Measurements from ENCODE around the gene LIPG. TPM values are rescaled to one million over a fixed set of nuclear protein-coding genes. Genes with fewer than 3 reads are reported as not detected.
"Not testable (repeated sequence)": the region's sequence is repeated elsewhere in the genome, so short reads cannot be mapped to it uniquely, and the experiment has no call there.

Gene LIPG
- total RNA-seq, 4 donors from 2014 or later = 4.9 to 11.5 (median 6.9) TPM

GRCh38 chr18:49558356-49558755 is 3.5 kb upstream of the LIPG start:
- no peak for DNase-seq
- Histone ChIP-seq H3K4me3 (no peak overlapping the region), H3K36me3 (no peaks in the 10 kb centered on the region), H3K27ac (no peak overlapping the region), H3K27me3 (peaks cover 27% of the 10 kb centered on the region), H3K4me1 (peaks cover 9 to 40% (median 16%) of the 10 kb centered on the region in 4 donors), H3K9me3 (no peaks in the 10 kb centered on the region)
- intact Hi-C loops (cut with DNase I; ENCODE audit: low total_unique reads) (loop anchor here (10.0 kb wide), 1 partner anchor 226 kb away; no protein-coding TSS in a partner anchor), in situ Hi-C loops (cut with MboI; ENCODE audit: low pct_ligation_motif_present in 1 of 4, low pct_unique_long_range_greater_than_20kb in 1 of 4, low sequenced_read_pairs in 3 of 4) (loop anchor here (25.0 kb wide), 2 partner anchors 179 to 204 kb away; no protein-coding TSS in a partner anchor)
- TF ChIP-seq EP300 (IDR thresholded peaks at IDR 0.05; ENCODE audit: low read depth) (no peak), CTCF (IDR thresholded peaks at IDR 0.05) (no peak), POLR2A (IDR thresholded peaks at IDR 0.05) (no peak), POLR2AphosphoS5 (IDR thresholded peaks at IDR 0.05) (no peak)
- WGBS, 2 donors (ENCODE audit: low coverage in 1 of 2) = 76 to 79% methylated on average over 3 of the region's 3 CpGs

- WGBS, 2 donors (ENCODE audit: low coverage in 1 of 2) = 10 to 64% methylated on average over 2 to 16 of the region's 16 CpGs
- in situ Hi-C loops (cut with MboI; ENCODE audit: low pct_ligation_motif_present in 1 of 4, low pct_unique_long_range_greater_than_20kb in 1 of 4, low sequenced_read_pairs in 3 of 4) (loop anchor here (25.0 kb wide), 2 partner anchors 178 to 203 kb away; no protein-coding TSS in a partner anchor), intact Hi-C loops (cut with DNase I; ENCODE audit: low total_unique reads) (loop anchor here (10.0 kb wide), 1 partner anchor 225 kb away; no protein-coding TSS in a partner anchor)
- Histone ChIP-seq H3K27me3 (peaks cover 27% of the 10 kb centered on the region), H3K4me1 (peaks cover 9 to 51% (median 20%) of the 10 kb centered on the region in 4 donors)
- not testable (repeated sequence) for H3K36me3 ChIP-seq, DNase-seq, H3K9me3 ChIP-seq, H3K27ac ChIP-seq, H3K4me3 ChIP-seq
- peak; percentile 47 to 62 (median 52) for TF ChIP-seq CTCF (IDR thresholded peaks at IDR 0.05)
These were observed 2.4 kb upstream of the LIPG start for GRCh38 chr18:49559326-49559931.

GRCh38 chr18:49560277-49560623 is 1.6 kb upstream of the LIPG start:
- H3K4me1 ChIP-seq = peaks cover 9 to 51% (median 20%) of the 10 kb centered on the region in 4 donors
- in situ Hi-C loops (cut with MboI; ENCODE audit: low pct_ligation_motif_present in 1 of 4, low pct_unique_long_range_greater_than_20kb in 1 of 4, low sequenced_read_pairs in 3 of 4) = loop anchor here (25.0 kb wide), 2 partner anchors 177 to 202 kb away; no protein-coding TSS in a partner anchor
- 24% methylated on average over 3 of the region's 3 CpGs; no CpG with 5 or more reads in 1 of the 2 donors for WGBS, 2 donors (ENCODE audit: low coverage in 1 of 2)
- TF ChIP-seq POLR2AphosphoS5 (IDR thresholded peaks at IDR 0.05) (no peak), CTCF (IDR thresholded peaks at IDR 0.05) (no peak), POLR2A (IDR thresholded peaks at IDR 0.05) (no peak)
- no peaks in the 10 kb centered on the region for H3K36me3 ChIP-seq
- peaks cover 27% of the 10 kb centered on the region for H3K27me3 ChIP-seq
- peak overlapping the region in 1 of 4 donors; percentile 82 for H3K27ac ChIP-seq
- H3K9me3 ChIP-seq = no peaks in the 10 kb centered on the region
- DNase-seq = no peak
- intact Hi-C loops (cut with DNase I; ENCODE audit: low total_unique reads) = loop anchor here (5.0 kb wide), 1 partner anchor 297 kb away; no protein-coding TSS in a partner anchor
- peak overlapping the region in 2 of 4 donors; percentile 29 to 50 for H3K4me3 ChIP-seq

GRCh38 chr18:49560624-49561288 is 1.1 kb upstream of the LIPG start:
- H3K27ac ChIP-seq = peak overlapping the region; percentile 48 to 82 (median 60)
- 7% methylated on average over 46 of the region's 46 CpGs; no CpG with 5 or more reads in 1 of the 2 donors for whole genome bisulfite sequencing, 2 donors (ENCODE audit: low coverage in 1 of 2)
- intact Hi-C loops (cut with DNase I; ENCODE audit: low total_unique reads) = loop anchor here (5.0 kb wide), 1 partner anchor 297 kb away; no protein-coding TSS in a partner anchor
- peak overlapping the region; percentile 16 to 50 (median 37) for H3K4me3 ChIP-seq
- H3K9me3 ChIP-seq = no peaks in the 10 kb centered on the region
- TF ChIP-seq EP300 (IDR thresholded peaks at IDR 0.05; ENCODE audit: low read depth) (no peak), POLR2A (IDR thresholded peaks at IDR 0.05) (peak; percentile 66), POLR2AphosphoS5 (IDR thresholded peaks at IDR 0.05) (peak in 2 of 3 donors; percentile 56 to 62)
- H3K36me3 ChIP-seq = no peaks in the 10 kb centered on the region
- in situ Hi-C loops (cut with MboI; ENCODE audit: low pct_ligation_motif_present in 1 of 4, low pct_unique_long_range_greater_than_20kb in 1 of 4, low sequenced_read_pairs in 3 of 4) = loop anchor here (25.0 kb wide), 2 partner anchors 177 to 202 kb away; no protein-coding TSS in a partner anchor
- peaks cover 9 to 51% (median 20%) of the 10 kb centered on the region in 4 donors for H3K4me1 ChIP-seq
- peak; percentile 56 for DNase-seq
- H3K27me3 ChIP-seq = peaks cover 27% of the 10 kb centered on the region
